ENCODE data around the gene MAP1S. TPM values are rescaled to one million over a fixed set of nuclear protein-coding genes. Genes with fewer than 3 reads are reported as not detected.

The MAP1S gene
- total RNA-seq, 4 donors from 2014 or later: 23.9 to 71.8 (median 48.7) TPM

DNA sequence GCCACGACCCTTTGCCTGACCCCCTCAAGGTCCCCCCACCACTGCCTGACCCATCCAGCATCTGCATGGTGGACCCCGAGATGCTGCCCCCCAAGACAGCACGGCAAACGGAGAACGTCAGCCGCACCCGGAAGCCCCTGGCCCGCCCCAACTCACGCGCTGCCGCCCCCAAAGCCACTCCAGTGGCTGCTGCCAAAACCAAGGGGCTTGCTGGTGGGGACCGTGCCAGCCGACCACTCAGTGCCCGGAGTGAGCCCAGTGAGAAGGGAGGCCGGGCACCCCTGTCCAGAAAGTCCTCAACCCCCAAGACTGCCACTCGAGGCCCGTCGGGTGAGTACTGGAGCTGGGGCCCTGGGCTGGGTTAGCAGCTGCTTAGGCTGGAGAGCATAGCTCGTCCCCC is 8.6 kb downstream of the MAP1S start:
- Histone ChIP-seq H3K4me1 (peaks cover 0 to 1% (median 0%) of the 10 kb centered on the region in 4 donors), H3K27me3 (no peaks in the 10 kb centered on the region), H3K27ac (no peak overlapping the region), H3K36me3 (peaks cover 0 to 92% (median 0%) of the 10 kb centered on the region in 3 donors), H3K9me3 (no peaks in the 10 kb centered on the region), H3K4me3 (no peak overlapping the region)
- DNase-seq: no peak
- TF ChIP-seq, protein P1, sequence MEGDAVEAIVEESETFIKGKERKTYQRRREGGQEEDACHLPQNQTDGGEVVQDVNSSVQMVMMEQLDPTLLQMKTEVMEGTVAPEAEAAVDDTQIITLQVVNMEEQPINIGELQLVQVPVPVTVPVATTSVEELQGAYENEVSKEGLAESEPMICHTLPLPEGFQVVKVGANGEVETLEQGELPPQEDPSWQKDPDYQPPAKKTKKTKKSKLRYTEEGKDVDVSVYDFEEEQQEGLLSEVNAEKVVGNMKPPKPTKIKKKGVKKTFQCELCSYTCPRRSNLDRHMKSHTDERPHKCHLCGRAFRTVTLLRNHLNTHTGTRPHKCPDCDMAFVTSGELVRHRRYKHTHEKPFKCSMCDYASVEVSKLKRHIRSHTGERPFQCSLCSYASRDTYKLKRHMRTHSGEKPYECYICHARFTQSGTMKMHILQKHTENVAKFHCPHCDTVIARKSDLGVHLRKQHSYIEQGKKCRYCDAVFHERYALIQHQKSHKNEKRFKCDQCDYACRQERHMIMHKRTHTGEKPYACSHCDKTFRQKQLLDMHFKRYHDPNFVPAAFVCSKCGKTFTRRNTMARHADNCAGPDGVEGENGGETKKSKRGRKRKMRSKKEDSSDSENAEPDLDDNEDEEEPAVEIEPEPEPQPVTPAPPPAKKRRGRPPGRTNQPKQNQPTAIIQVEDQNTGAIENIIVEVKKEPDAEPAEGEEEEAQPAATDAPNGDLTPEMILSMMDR (IDR thresholded peaks at IDR 0.05): no peak
- TF ChIP-seq POLR2A (IDR thresholded peaks at IDR 0.05): no peak

DNA sequence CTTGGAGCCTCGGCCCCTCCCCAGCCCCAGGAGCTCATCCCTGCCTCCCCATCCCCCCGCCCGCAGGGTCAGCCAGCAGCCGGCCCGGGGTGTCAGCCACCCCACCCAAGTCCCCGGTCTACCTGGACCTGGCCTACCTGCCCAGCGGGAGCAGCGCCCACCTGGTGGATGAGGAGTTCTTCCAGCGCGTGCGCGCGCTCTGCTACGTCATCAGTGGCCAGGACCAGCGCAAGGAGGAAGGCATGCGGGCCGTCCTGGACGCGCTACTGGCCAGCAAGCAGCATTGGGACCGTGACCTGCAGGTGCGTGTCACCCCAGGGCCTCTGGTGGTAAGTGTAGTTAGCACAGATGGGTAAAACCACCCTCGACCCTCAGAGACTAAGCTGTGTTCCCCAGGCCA is 13.8 kb downstream of the MAP1S start:
- no peak for DNase-seq
- no peak for TF ChIP-seq POLR2A (IDR thresholded peaks at IDR 0.05)
- TF ChIP-seq, protein P1 (IDR thresholded peaks at IDR 0.05): no peak
- no peak overlapping the region for H3K4me3 ChIP-seq
- peaks cover 0 to 86% (median 0%) of the 10 kb centered on the region in 3 donors for H3K36me3 ChIP-seq
- H3K27me3 ChIP-seq: no peaks in the 10 kb centered on the region
- no peak overlapping the region for H3K27ac ChIP-seq
- H3K9me3 ChIP-seq: no peaks in the 10 kb centered on the region
- no peaks in the 10 kb centered on the region for H3K4me1 ChIP-seq

DNA sequence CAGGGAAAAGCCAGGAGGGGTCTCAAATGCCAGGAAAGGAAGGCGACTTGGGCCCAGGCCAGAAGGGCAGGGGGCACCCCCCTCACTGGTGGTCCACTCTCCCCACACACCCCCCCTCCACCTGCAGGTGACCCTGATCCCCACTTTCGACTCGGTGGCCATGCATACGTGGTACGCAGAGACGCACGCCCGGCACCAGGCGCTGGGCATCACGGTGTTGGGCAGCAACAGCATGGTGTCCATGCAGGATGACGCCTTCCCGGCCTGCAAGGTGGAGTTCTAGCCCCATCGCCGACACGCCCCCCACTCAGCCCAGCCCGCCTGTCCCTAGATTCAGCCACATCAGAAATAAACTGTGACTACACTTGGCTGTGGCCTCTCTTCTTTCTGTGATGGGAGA is 14.9 kb downstream of the MAP1S start:
- H3K36me3 ChIP-seq: peaks cover 0 to 76% (median 0%) of the 10 kb centered on the region in 3 donors
- no peak for DNase-seq
- no peak for TF ChIP-seq POLR2A (IDR thresholded peaks at IDR 0.05)
- TF ChIP-seq, protein P1 (IDR thresholded peaks at IDR 0.05): no peak
- H3K4me3 ChIP-seq: no peak overlapping the region
- H3K27me3 ChIP-seq: no peaks in the 10 kb centered on the region
- no peaks in the 10 kb centered on the region for H3K9me3 ChIP-seq
- no peak overlapping the region for H3K27ac ChIP-seq
- peaks cover 0 to 4% (median 0%) of the 10 kb centered on the region in 4 donors for H3K4me1 ChIP-seq

DNA sequence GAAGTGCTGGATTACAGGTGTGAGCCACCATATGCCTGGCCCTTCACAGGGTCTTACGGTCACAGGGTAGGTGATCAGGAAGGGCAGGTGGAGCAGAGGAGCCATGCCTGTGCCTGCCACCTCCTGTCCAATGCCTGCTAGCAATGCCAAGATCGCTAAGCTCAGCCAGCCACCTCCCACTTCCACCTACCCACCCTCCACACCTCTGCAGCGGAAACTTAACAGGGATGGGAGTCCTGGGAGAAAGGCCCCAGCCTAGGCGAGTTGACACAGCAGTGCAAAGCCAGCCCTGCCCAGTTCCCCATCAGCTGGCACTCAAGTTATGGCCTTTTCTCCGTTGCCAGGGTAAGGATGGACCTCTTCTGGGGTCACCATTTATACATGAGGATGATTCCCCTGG is 16.1 kb downstream of the MAP1S start:
- peaks cover 0 to 63% (median 0%) of the 10 kb centered on the region in 3 donors for H3K36me3 ChIP-seq
- H3K9me3 ChIP-seq: no peaks in the 10 kb centered on the region
- no peaks in the 10 kb centered on the region for H3K27me3 ChIP-seq
- H3K4me1 ChIP-seq: peaks cover 0 to 11% (median 0%) of the 10 kb centered on the region in 4 donors
- TF ChIP-seq, protein P1 (IDR thresholded peaks at IDR 0.05): no peak
- TF ChIP-seq POLR2A (IDR thresholded peaks at IDR 0.05): no peak
- DNase-seq: no peak
- H3K27ac ChIP-seq: no peak overlapping the region
- no peak overlapping the region for H3K4me3 ChIP-seq

DNA sequence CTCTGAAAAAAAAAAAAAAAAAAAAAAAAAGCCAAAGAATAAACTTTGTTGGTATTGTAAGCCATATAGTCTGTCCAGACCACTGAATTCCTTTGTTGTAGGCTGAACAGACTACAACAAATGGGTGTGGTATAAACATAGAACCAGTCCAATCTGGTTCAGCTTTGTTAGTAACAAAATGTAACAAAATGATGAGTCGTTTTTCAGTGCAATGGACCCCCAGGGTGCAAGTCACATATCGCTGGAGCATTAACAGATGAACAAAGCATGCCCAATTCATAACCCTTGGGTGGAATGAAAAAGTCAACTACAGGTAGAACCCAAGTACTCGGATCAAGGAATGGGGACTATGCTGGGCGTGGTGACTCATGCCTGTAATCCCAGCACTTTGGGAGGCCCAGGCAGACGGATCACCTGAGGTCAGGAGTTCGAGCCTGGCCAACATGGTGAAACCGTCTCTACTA is 18.4 kb downstream of the MAP1S start:
- H3K27me3 ChIP-seq: no peaks in the 10 kb centered on the region
- H3K27ac ChIP-seq: no peak overlapping the region
- peaks cover 0 to 42% (median 0%) of the 10 kb centered on the region in 3 donors for H3K36me3 ChIP-seq
- no peaks in the 10 kb centered on the region for H3K9me3 ChIP-seq
- peaks cover 0 to 11% (median 0%) of the 10 kb centered on the region in 4 donors for H3K4me1 ChIP-seq
- no peak for DNase-seq
- TF ChIP-seq POLR2A (IDR thresholded peaks at IDR 0.05): no peak
- TF ChIP-seq, protein P1 (IDR thresholded peaks at IDR 0.05): no peak
- H3K4me3 ChIP-seq: no peak overlapping the region

Measured in Peyer's patch (tissue), 4 donors.